Amniotic epithelial cell (primary cell): ENCODE measurements around the gene LRIG3.
"Not testable (repeated sequence)": the region's sequence is repeated elsewhere in the genome, so short reads cannot be mapped to it uniquely, and the experiment has no call there.

Experiments
- DNase-seq: peaks from one replicate; pipeline ENCODE4 v3.0.0-alpha.2; 2010; ENCODE audit warnings: low read depth

LRIG3 gene, protein sequence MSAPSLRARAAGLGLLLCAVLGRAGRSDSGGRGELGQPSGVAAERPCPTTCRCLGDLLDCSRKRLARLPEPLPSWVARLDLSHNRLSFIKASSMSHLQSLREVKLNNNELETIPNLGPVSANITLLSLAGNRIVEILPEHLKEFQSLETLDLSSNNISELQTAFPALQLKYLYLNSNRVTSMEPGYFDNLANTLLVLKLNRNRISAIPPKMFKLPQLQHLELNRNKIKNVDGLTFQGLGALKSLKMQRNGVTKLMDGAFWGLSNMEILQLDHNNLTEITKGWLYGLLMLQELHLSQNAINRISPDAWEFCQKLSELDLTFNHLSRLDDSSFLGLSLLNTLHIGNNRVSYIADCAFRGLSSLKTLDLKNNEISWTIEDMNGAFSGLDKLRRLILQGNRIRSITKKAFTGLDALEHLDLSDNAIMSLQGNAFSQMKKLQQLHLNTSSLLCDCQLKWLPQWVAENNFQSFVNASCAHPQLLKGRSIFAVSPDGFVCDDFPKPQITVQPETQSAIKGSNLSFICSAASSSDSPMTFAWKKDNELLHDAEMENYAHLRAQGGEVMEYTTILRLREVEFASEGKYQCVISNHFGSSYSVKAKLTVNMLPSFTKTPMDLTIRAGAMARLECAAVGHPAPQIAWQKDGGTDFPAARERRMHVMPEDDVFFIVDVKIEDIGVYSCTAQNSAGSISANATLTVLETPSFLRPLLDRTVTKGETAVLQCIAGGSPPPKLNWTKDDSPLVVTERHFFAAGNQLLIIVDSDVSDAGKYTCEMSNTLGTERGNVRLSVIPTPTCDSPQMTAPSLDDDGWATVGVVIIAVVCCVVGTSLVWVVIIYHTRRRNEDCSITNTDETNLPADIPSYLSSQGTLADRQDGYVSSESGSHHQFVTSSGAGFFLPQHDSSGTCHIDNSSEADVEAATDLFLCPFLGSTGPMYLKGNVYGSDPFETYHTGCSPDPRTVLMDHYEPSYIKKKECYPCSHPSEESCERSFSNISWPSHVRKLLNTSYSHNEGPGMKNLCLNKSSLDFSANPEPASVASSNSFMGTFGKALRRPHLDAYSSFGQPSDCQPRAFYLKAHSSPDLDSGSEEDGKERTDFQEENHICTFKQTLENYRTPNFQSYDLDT

DNA sequence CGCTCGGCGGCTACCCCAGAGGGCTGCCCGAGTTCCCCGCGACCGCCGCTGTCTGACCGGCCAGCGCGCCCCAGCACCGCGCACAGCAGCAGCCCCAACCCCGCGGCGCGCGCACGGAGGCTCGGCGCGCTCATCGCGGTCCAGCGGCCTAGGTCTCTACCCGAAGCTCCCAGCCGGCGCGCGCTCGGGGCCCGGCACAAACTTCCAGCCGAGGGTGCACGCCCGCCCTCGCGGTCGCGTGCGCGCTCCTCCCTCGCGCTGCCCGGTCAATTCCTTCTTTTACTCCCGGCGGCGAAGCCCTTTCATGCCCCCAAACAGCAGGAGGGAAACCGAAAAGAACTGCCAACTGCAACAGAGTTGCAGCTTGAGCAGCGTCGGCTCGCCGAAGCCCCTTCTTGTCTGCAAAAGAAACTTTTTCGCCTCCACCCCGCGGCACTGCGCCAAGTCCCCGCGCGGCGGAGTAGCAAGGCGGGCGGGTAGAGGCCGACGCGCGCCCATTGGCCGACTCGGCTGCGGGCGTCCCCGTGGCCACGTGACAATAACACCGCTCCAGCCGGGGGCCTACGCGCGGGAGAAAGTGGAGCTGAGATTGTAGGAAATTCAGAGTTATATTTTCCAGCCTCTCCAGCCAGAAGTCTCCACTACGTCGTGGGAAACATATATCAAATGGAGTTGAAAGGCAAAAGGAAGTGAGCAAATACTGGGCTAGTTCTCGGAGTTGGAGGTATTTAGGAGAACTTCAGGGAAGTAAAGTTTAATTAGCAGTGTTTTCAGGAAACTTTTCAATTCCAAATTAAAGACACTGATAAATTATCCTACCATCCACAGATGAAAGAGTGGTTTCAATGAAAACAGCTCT is at the start of gene LRIG3:
Gene LRIG3 (minus strand): TSS at position 403 of the 859 bp plus-strand sequence. CDS start 269 bp downstream, at position 134.
- DNase-seq: peak; percentile 88

DNA sequence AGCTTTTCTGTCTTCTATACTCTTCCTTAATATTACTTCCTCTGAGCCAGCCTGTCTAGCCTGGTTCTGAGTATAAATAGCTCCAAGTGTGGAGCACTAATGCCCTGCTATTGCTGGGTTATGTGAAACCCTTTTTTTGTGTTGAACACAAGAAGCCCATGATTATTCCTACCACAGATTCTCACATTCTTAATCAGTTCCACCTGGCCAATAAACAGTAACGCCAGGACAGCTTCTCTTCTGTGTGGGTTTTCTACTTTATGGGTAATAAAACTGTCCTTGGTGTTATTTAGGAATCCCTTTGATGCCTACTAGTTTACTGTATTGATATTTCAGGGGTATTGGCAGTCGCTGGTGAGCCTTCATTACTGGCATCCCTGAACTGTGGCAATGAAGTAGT is 48.9 kb upstream of the LRIG3 start:
- no peak for DNase-seq

DNA sequence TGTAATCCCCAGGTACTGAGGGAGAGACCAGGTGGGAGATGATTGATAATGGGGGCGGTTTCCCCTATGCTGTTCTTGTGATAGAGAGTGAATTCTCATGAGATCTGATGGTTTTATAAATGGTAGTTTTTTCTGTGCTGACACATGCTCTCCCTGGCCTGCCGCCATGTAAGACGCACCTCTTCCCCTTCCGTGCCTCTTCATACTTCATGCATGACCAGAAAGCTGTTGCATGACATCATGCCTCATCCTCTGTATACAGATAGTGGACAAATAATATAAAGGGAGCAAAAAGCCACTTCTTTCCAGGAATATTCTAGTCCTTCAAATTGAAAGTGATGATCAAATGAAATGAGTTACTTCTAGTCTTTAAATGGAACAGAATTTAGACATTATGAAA is 47.3 kb upstream of the LRIG3 start:
- no peak for DNase-seq

DNA sequence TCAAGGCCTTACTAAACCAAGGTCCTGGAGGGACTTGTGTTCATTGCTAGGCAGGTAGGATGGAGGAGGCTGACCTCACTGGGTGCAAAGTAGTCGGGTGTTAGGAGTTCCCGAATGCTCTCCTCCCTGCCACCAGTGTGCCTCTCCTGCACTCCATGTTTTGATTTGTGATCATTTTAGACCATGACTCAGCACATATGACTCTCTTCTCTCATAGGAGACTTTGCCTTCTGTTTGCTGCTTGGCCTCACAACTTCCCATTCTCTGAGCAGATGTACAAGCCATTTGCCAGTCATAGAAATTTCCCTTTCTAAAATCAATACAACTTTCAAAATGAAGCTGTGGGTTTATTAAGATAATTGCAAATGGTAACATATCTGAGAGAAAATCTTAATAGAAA is 46.6 kb upstream of the LRIG3 start:
- DNase-seq: peak; percentile 7

DNA sequence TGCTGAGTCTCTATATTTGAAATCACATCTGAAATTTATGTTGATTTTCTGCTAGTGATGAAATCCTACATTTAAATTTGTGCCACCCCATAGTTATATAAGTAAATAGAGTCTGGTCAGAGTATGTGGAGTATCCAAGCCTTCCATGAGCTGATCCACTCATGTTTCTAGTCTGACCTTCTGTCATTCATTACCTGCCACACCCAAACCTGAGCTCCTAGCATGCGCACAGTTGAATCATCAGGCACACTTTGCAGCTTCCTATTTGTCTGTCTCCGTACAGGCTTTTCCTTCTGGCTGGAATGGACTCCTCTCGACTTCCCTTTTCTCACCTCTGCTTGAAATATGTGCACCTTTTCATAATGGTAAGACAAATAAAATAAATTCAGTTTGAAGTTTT is 45.3 kb upstream of the LRIG3 start:
- DNase-seq: no peak

DNA sequence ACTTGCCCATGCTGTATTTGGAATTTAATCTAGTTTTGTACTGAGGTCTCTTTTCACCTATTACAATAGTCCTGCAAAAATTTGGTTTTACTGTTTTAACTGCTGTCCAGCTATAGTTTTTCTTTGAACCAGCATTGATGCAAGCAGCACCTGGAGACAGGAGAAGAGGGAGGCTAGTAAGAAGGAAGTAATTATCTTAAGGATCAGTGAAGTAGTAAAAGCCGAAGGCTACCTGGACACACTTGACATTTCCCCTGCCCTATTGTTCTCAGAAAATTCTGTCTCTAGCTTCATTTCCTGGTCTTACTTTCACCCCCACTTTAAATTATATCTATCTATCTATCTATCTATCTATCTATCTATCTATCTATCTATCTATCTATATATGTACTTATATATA is 43.5 kb upstream of the LRIG3 start:
- no peak for DNase-seq

DNA sequence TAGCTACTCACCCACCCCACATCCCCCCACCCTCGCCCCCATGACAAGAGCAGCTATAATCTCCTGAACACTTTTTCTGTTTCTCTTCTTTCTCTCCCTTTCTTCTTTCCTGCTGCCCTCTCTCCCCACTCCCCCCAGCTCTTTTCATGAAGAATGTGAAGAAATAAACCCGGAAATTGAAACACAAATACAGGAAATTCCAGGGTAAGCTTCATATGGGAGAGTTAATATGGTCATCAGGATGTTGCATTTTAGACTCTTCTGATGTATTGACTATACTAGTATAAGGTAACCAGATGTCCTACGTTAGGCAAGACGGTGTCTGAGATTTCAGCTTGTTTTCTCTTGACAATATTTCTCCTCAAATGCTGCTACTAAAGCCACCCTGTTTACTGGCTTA is 41.6 kb upstream of the LRIG3 start:
- DNase-seq: no peak

DNA sequence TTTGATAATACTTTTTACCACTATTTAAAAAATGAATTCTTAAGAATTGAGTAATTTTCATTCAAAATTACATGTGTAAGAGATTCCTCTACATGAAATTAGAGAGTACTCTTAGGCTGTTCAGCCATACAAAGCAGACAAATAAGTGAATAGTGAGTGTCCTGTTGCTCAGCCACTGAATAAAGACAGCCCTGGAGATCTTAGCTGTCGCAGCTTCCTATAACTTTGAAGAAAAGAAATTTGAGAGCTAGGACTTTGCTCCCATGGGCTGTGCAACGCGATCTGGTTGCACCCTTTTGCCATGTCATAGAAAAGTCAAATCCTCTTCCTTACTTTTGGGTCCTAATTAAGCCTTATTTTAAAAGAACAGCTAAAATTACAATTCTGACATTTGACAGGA is 40.9 kb upstream of the LRIG3 start:
- DNase-seq: no peak

DNA sequence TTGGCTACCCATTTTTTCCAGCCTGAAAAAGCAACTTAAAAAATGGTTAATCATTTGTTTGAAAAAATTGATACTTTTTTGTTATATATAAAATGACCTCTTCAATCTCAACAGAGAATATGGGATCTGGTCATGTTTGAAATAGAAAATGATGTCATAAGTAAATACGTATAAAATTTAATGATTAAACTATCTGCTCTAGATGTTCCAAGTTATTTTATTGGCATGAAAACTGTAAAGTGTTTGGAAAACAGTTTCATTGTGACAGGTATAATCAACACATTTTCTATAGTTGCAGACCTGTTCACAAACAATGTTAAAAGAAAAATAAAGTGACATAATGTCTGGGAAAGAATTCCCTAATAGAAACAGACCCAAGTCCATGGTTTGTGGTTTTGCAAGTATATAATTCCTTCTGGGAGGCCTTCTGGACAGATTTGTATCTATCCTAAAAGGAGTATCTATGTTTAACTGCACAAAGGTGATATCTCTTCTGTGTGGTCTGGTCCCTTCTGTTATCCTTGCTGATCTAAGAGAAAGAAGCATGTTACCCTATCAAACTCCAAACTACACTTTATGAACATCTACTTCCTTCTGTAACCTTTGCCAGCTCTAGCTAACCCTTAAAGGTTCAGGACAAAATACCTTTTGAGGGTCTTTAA is 39.5 kb upstream of the LRIG3 start:
- DNase-seq: no peak

DNA sequence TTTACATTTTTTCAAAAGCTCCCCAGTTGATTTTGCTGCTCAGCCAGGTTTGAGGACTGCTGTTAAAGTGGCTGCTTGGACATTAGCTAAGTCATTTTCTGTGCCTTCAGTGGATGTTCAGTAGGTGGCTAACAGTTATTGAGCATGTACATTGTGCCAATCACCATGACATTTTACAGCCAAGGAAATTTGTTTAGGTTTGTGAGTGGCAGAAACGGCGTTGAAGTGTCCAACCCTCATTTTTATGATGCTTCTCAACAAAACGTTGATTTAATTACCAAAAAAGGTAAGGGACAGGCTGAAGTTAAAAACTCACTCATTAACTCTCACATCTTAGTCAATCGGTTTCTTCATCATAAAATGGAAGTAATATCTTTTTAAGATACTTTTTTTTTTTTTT is 37.0 kb upstream of the LRIG3 start:
- no peak for DNase-seq

DNA sequence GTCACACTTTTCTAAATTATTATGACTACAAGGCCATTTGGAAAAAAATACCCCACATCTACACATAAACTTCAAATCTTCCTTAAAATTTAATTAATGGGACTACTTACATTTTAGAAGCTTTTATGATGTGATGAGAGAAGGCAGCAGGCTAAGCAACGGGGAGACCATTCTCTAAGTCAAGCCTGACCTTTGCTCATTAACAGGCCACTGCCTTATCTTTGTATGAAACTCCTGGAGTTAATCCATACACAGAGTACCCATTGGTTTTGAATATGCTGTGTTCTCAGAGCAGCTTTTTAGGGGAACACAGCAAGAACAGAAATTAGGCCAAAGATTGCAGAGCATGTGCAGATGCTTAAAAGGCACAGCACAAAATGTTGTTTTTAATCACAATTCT is 35.5 kb upstream of the LRIG3 start:
- no peak for DNase-seq

DNA sequence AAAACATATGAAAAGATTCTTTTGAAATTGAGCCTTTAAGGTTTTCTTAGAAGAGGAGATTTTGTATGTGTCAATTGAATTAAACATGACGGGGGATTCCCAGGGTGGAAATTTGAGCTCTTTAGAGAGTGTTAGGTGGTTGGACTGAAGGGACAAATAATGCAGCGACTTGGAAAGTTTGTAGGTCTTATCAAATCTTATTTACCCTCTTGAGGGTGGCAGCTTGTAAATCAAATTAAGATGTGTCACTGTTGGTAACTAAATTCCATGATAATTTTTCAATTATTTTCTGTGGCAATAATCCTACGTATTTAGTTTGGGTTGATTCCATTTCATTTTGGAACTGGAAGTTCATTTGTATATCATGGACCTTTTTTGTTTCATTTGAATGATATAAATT is 33.7 kb upstream of the LRIG3 start:
- no peak for DNase-seq

DNA sequence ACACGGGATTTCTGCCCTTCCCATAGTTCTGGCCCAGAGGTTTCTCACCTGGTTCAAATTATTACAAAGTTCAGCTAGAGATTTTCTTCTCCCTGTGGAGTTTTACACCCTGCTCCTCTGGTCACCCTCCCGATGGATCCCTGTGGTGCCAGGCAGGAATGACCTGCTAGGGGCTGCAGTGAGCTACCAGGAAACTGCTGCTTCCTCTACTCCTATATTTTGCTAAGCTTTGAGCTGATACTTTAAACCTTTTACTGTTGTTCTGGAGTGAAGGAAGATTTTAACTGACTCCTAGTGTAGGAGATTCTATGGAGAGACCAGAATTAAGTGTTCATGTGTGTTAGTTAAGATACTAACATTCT is 30.4 kb upstream of the LRIG3 start:
- DNase-seq: no peak

DNA sequence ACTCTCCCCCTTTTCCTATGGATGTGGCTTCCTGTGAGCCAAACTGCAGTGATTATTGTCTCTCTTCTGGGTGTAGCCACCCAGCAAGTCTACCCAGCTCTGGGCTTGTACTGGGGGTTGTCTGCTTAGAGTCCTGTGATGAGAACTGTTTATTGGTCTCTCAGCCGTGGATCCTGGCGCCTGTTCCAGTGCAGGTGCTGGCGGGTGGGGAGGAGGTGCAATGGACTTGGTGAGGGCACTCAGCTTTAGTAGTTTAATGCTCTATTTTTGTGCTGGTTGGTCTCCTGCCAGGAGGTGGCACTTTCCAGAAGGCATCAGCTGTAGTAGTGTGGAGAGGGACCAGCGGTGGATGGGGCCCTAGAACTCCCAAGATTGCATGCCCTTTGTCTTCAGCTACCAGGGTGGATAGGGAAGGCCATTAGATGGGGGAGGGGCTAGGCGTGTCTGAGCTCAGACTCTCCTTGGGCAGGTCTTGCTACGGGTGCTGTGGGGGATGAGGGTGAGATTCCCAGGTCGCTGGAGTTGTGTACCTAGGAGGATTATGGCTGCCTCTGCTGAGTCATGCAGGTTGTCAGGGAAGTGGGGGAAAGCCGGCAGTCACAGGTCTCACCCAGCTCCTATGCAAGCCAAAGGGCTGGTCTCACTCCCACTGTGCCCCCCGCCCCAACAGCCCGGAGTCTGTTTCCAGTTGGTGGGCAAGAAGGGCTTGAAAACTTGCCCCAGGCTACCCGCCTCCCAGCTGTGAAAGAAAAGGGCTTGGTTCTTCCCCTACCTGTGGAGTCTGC is 29.8 kb upstream of the LRIG3 start:
- DNase-seq: not testable (repeated sequence)

DNA sequence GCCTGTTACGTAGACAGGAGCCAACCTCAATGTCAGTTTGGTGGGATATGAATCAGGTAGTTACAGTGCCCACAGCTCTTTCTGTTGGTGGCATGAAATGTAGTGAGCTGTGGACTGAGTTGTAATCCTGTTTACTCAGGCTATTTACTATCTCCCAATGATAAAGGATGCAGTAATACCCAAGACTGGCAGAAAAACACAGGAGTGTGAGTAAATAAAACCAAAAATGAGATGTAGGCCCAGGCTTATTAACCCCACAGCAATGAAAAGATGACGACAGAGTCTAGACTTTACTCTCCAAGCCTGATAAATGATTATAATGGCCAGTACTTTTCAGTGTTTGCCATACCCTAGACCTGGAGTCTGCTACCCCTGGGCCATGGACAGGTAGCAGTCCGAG is 22.8 kb upstream of the LRIG3 start:
- no peak for DNase-seq

DNA sequence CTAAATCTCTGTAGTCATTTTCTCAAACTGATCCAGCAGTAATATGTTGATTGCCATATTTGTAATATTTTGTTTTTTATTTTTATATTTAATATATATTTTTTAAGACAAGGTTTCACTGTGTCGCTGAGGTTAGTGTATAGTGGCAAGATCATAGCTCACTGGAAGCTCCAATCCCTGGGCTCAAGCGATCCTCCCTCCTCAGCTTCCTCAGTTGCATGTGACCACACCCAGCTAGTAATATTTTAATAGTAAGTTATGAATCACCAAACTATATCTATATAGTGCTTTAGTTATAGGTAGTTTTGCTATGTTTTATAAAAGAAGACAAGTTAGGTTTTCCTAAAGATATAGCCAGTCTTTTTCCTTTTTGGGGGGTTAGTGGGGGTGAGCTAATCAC is 22.0 kb upstream of the LRIG3 start:
- no peak for DNase-seq

DNA sequence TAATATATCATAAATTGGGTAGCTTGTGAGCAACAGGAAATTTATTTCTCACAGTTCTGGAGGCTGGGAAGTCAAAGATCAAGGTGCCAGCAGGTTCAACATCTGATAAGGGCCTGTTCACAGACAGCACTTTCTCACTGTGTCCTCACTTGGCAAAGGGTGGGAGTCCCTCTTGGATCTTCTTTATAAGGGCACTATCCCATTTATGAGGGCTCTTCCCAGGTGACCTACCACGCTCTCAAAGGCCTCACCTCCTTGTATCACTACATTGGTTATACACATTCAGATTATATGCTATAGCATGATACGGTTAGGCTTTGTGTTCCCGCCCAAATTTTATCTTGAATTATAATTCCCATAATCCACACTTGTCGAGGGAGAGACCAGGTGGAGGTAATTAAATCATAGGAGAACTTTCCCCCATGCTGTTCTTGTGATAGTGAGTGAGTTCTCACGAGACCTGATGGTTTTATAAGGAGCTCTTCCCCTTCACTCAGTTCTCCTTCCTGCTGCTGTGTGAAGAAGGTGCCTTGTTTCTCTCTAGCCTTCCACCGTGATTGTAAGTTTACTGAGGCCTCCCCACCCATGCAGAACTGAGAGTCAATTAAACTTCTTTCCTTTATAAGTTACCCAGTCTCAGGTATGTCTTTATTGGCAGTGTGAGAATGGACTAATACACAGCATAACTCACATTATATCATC is 19.2 kb upstream of the LRIG3 start:
- DNase-seq: no peak

DNA sequence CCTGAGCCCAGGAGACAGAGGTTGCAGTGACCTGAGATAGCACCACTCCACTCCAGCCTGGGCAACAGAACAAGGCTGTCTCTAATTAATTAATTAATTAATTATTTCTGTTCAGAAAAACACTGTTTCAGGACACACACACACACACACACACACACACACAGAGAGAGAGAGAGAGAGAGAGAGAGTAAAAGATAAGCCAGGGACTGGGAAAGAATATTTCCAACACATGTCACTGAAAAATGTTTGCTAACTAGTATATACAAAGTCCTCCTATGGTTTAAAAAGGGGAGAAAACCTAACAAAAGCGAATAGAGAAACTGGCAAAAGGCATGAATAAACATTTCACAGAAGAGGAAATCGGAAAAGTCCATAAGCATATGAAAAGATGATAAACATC is 18.1 kb upstream of the LRIG3 start:
- no peak for DNase-seq

DNA sequence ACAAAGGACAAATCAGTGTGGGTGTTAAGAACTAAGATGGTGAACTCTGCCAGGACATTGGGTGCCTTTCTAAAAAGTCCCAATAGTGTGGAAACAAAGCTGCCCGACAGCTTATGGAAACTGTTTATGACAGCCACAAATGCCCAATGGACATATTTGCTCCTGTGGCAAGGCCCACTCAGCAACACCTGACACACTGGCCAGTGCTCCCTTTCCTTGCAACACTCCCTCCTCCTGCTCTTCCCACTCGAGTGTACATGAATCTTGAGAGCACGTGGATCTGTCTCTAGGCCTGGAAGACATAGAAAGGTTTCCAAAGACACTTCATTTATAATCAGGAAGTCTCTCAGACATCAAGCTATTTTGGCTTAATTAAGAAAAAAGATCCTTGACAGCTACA is 14.2 kb upstream of the LRIG3 start:
- no peak for DNase-seq
